GM13977 (cell line): ENCODE measurements around the gene ATF2.
"Not testable (repeated sequence)": the region's sequence is repeated elsewhere in the genome, so short reads cannot be mapped to it uniquely, and the experiment has no call there.

Experiments
- DNase-seq: peaks from one replicate; pipeline ENCODE4 v3.0.0; 2012; ENCODE audit warnings: low spot score
- CTCF ChIP-seq: IDR thresholded peaks from 2 replicates; pipeline ENCODE4 v1.5.1; 2012; ENCODE audit warnings: mild to moderate bottlenecking, control low read depth; ENCODE audit not compliant: insufficient read depth; ENCODE audit errors: extremely low read depth, missing control alignments
- in situ Hi-C: fragments of 300-500 bp; cut with MboI; formaldehyde crosslinking; loops from one replicate; pipeline ENCODE4 v1.12.0; 2022; ENCODE audit warnings: low sequenced_read_pairs, low pct_unique_long_range_greater_than_20kb, mixed read lengths, inconsistent platforms; ENCODE audit not compliant: unreplicated experiment

ATF2 gene

DNA sequence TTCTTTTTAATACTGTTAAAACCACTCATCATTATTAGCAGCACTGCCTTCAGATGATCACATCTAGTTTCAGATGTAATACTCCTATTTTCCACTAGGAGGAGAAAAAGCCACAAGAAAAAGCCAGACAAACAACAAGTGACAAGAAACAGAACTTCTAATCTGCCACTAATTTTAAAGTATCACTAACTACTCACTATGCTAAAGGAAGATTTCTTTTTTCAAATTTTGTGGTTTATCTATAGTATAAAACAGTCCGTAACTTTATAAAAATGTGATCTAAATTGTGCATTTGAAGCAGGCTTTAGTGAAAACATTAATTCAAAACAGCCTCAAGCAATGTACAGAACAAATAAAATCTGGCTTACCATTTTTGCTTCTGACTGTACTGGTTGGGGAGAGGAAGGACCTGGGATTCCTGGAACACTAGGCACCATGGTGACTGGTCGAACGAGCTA, 56.8 kb downstream of the ATF2 start:
- in situ Hi-C loops: no loop called here
- TF ChIP-seq CTCF: peak; percentile 56
- DNase-seq: peak; percentile 43

DNA sequence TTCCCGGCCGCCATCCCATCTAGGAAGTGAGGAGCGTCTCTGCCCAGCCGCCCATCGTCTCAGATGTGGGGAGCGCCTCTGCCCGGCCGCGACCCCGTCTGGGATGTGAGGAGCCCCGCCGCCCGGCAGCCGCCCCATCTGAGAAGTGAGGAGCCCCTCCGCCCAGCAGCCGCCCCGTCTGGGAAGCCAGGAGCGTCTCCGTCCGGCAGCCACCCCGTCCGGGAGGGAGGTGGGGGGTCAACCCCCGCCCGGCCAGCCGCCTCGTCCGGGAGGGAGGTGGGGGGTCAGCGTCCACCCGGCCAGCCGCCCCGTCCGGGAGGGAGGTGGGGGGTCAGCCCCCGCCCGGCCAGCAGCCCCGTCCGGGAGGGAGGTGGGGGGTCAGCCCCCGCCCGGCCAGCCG, 59.9 kb downstream of the ATF2 start:
- in situ Hi-C loops, DNase-seq: not testable (repeated sequence)

GRCh38 chr2:175107146-175107545, 60.9 kb downstream of the ATF2 start:
- DNase-seq: no peak
- no peak for TF ChIP-seq CTCF
- in situ Hi-C loops: no loop called here

GRCh38 chr2:175103191-175103590, 64.8 kb downstream of the ATF2 start:
- in situ Hi-C loops: no loop called here
- no peak for DNase-seq
- TF ChIP-seq CTCF: no peak

GRCh38 chr2:175101514-175101913, 66.5 kb downstream of the ATF2 start:
- in situ Hi-C loops: no loop called here
- DNase-seq: no peak
- TF ChIP-seq CTCF: no peak

- no peak for DNase-seq
- TF ChIP-seq CTCF: no peak
- in situ Hi-C loops: no loop called here
Measured at GRCh38 chr2:175097297-175097696, 70.7 kb downstream of the ATF2 start.

DNA sequence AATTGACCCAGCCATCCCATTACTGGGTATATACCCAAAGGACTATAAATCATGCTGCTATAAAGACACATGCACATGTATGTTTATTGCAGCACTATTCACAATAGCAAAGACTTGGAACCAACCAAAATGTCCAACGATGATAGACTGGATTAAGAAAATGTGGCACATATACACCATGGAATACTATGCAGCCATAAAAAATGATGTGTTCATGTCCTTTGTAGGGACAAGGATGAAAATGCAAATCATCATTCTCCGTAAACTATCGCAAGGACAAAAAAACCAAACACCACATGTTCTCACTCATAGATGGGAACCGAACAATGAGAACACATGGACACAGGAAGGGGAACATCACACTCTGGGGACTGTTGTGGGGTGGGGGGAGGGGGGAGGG, 83.9 kb downstream of the ATF2 start:
- in situ Hi-C loops, DNase-seq: not testable (repeated sequence)

- TF ChIP-seq CTCF: no peak
- no peak for DNase-seq
- in situ Hi-C loops: no loop called here
Measured at GRCh38 chr2:175080479-175080878, 87.5 kb downstream of the ATF2 start.
